K562 (cell line): Measurements from ENCODE around the gene LGR6. TPM values are rescaled to one million over a fixed set of nuclear protein-coding genes. Genes with fewer than 3 reads are reported as not detected.
A peak's percentile ranks its signal among the peaks of the same experiment; 100 is the strongest.

Experiments used
- CREB1 ChIP-seq, 2 experiments: sonication (generic) in 1 of 2; formaldehyde crosslinking in 1 of 2; IDR thresholded peaks; 2 replicates each; pipeline versions ENCODE4 v1.6.1 to v1.8.0; 2012 to 2022; ENCODE audit warnings: inconsistent platforms in 1 of 2, mild to moderate bottlenecking in 1 of 2, missing genetic modification reagents in 1 of 2, moderate library complexity in 1 of 2
- CTBP1 ChIP-seq: fragments of 450-650 bp; IDR thresholded peaks from 2 replicates; pipeline ENCODE4 v1.6.1; 2016; ENCODE audit warnings: borderline replicate concordance
- ELF1 ChIP-seq: fragments of 200-800 bp; sonication (Bioruptor generic); IDR thresholded peaks from 2 replicates; pipeline ENCODE4 v1.6.1; 2016; ENCODE audit warnings: missing genetic modification characterization, missing compliant biosample characterization
- FOXK1 ChIP-seq: sonication (generic); formaldehyde crosslinking; IDR thresholded peaks from 2 replicates; pipeline ENCODE4 v1.8.0; 2022; ENCODE audit warnings: missing genetic modification reagents, mild to moderate bottlenecking, borderline replicate concordance
- HDAC8 ChIP-seq: fragments of 450-650 bp; IDR thresholded peaks from 2 replicates; pipeline ENCODE4 v1.6.1; 2016; ENCODE audit warnings: mild to moderate bottlenecking, missing genetic modification characterization, moderate library complexity, missing compliant biosample characterization
- LCOR ChIP-seq: sonication (generic); formaldehyde crosslinking; IDR thresholded peaks from 2 replicates; pipeline ENCODE4 v1.8.0; 2022; ENCODE audit warnings: mild to moderate bottlenecking, missing genetic modification reagents
- LEF1 ChIP-seq: fragments of 450-650 bp; IDR thresholded peaks from 2 replicates; pipeline ENCODE4 v1.6.1; 2016; ENCODE audit warnings: mild to moderate bottlenecking
- MAZ ChIP-seq, 2 experiments: fragments of 450-650 bp in 1 of 2; sonication (generic) in 1 of 2; formaldehyde crosslinking; IDR thresholded peaks in 1 of 2; conservative IDR thresholded peaks in 1 of 2; 2 replicates each; pipeline versions ENCODE4 v1.4.0 to v1.5.0; 2020; ENCODE audit warnings: mild to moderate bottlenecking in 1 of 2, missing genetic modification reagents in 1 of 2
- MIER1 ChIP-seq: fragments of 450-650 bp; IDR thresholded peaks from 2 replicates; pipeline ENCODE4 v1.6.1; 2016; ENCODE audit warnings: antibody characterized with exemption, mild to moderate bottlenecking, low read depth
- MTA3 ChIP-seq: fragments of 450-650 bp; formaldehyde crosslinking; IDR thresholded peaks from 2 replicates; pipeline ENCODE4 v1.6.1; 2017; ENCODE audit warnings: mild to moderate bottlenecking, borderline replicate concordance
- POLR2G ChIP-seq: fragments of 200-400 bp; formaldehyde crosslinking; IDR thresholded peaks from 2 replicates; pipeline ENCODE4 v1.6.1; 2017; ENCODE audit warnings: low read depth, mild to moderate bottlenecking, antibody characterized with exemption, low read length, moderate library complexity
- RAD21 ChIP-seq, 2 experiments: fragments of 250-450 bp in 1 of 2; fragments of 450-650 bp in 1 of 2; sonication (Bioruptor Pico) in 1 of 2; formaldehyde crosslinking in 1 of 2; IDR thresholded peaks in 1 of 2; conservative IDR thresholded peaks in 1 of 2; 2 replicates each; pipeline versions ENCODE4 v1.4.0 to v1.8.0; 2020 to 2022; ENCODE audit warnings: mild to moderate bottlenecking in 2 of 2, moderate library complexity in 1 of 2
- RBFOX2 ChIP-seq: fragments of 200-400 bp; formaldehyde crosslinking; IDR thresholded peaks from 2 replicates; pipeline ENCODE4 v1.6.1; 2017; ENCODE audit warnings: low read depth, mild to moderate bottlenecking, low read length, moderate library complexity
- SETDB1 ChIP-seq: IDR thresholded peaks from one replicate; pipeline ENCODE4 v1.6.1; 2012; ENCODE audit warnings: low read length, control low read depth, inconsistent platforms
- SLC30A9 ChIP-seq: fragments of 250-450 bp; sonication (Bioruptor Pico); IDR thresholded peaks from 2 replicates; pipeline ENCODE4 v1.8.0; 2022; ENCODE audit warnings: mild to moderate bottlenecking, moderate library complexity
- SMAD4 ChIP-seq: fragments of 250-450 bp; sonication (Bioruptor Pico); conservative IDR thresholded peaks from 2 replicates; pipeline ENCODE4 v1.8.0; 2021; ENCODE audit warnings: inconsistent platforms, mild to moderate bottlenecking, moderate library complexity
- SOX6 ChIP-seq: fragments of 450-650 bp; IDR thresholded peaks from 2 replicates; pipeline ENCODE4 v1.6.1; 2014; ENCODE audit warnings: mild to moderate bottlenecking
- SREBF1 ChIP-seq: fragments of 150-350 bp; IDR thresholded peaks from 2 replicates; pipeline ENCODE4 v1.6.1; 2014; ENCODE audit warnings: antibody characterized with exemption, low read depth, low read length, borderline replicate concordance
- TAF15 ChIP-seq: fragments of 200-400 bp; formaldehyde crosslinking; IDR thresholded peaks from 2 replicates; pipeline ENCODE4 v1.6.1; 2017; ENCODE audit warnings: mild to moderate bottlenecking, low read depth, low read length, moderate library complexity
- ZNF395 ChIP-seq: fragments of 200-800 bp; sonication (Bioruptor generic); IDR thresholded peaks from 2 replicates; pipeline ENCODE4 v1.6.1; 2017; ENCODE audit warnings: missing genetic modification characterization, missing compliant biosample characterization
- ZNF512 ChIP-seq: IDR thresholded peaks from 2 replicates; pipeline ENCODE4 v1.6.1; 2016; ENCODE audit warnings: missing genetic modification characterization, missing compliant biosample characterization
- polyA plus RNA-seq, 8 experiments: library from polyadenylated mRNA; depleted of rRNA in 4 of 8; stranded (reverse) in 5 of 8; unstranded in 3 of 8; fragments of >200 nt; fragmentation: Nextera tagmentation in 2 of 8; fragmentation: Illumina TruSeq in 1 of 8; extraction: Ambion mirVana in 2 of 8; extraction: Trizol in 1 of 8; gene quantifications; 2 replicates each; pipeline versions ENCODE4 v1.2.1 to v1.2.3, GENCODE V29; 2011 to 2014; ENCODE audit warnings: inconsistent platforms in 1 of 8, missing spikeins in 1 of 8
- total RNA-seq, 7 experiments: library from RNA; depleted of rRNA in 6 of 7; stranded (reverse); fragments of >200 nt in 6 of 7; fragmentation: Illumina TruSeq in 2 of 7; extraction: Trizol in 2 of 7; gene quantifications; 2 replicates each; pipeline versions ENCODE4 v1.2.1 to v1.2.3, GENCODE V29; 2011 to 2021; ENCODE audit warnings: low replicate concordance in 1 of 7
- TF ChIP-seq, protein P1 (sequence below): IDR thresholded peaks from 2 replicates; pipeline ENCODE4 v1.6.1; 2011; ENCODE audit warnings: borderline replicate concordance, low read depth, mild to moderate bottlenecking, moderate library complexity, low read length; ENCODE audit not compliant: insufficient read depth, poor library complexity, severe bottlenecking

Gene LGR6
- total and polyA plus RNA-seq, 9 of the 15 experiments (the other 6 are each of a cell fraction or from before 2014, with no cell fraction given), result 0.01 to 0.54 (median 0.17) TPM; not detected in 1

- TF ChIP-seq ZNF512 (tag) (no peak), CREB1 (IDR thresholded peaks at IDR 0.05) (no peak), CREB1 (CRISPR knock-in tag; IDR thresholded peaks at IDR 0.05) (0 out of 2 replicates have a peak, but pooled peaks have one; percentile 34), MIER1 (no peak), ZNF395 (CRISPR knock-in tag) (peak; percentile 51; the same call in 1 of the 2 replicates), LCOR (CRISPR knock-in tag) (0 out of 2 replicates have a peak, but pooled peaks have one; percentile 38), TAF15 (no peak), SETDB1 (no peak), ELF1 (tag) (no peak), SLC30A9 (no peak), SREBF1 (no peak), MAZ (CRISPR knock-in tag; conservative IDR thresholded peaks at IDR 0.05 in 1 of 2, IDR thresholded peaks at IDR 0.05 in 1 of 2) (peak in 1 of 2 experiments; percentile 79; a peak in 3 of 4 replicates), HDAC8 (no peak), SMAD4 (CRISPR knock-in tag) (peak; percentile 45), RAD21 (CRISPR knock-in tag; conservative IDR thresholded peaks at IDR 0.05 in 1 of 2, IDR thresholded peaks at IDR 0.05 in 1 of 2) (peak in 1 of 2 experiments; percentile 27; a peak in 2 of 4 replicates), CTBP1 (peak; percentile 10; the same call in 1 of the 2 replicates), POLR2G (peak; percentile 78), RBFOX2 (peak; percentile 73), LEF1 (no peak), FOXK1 (CRISPR knock-in tag) (no peak), MTA3 (peak; percentile 19; the same call in 1 of the 2 replicates), SOX6 (no peak)
- TF ChIP-seq, protein P1, sequence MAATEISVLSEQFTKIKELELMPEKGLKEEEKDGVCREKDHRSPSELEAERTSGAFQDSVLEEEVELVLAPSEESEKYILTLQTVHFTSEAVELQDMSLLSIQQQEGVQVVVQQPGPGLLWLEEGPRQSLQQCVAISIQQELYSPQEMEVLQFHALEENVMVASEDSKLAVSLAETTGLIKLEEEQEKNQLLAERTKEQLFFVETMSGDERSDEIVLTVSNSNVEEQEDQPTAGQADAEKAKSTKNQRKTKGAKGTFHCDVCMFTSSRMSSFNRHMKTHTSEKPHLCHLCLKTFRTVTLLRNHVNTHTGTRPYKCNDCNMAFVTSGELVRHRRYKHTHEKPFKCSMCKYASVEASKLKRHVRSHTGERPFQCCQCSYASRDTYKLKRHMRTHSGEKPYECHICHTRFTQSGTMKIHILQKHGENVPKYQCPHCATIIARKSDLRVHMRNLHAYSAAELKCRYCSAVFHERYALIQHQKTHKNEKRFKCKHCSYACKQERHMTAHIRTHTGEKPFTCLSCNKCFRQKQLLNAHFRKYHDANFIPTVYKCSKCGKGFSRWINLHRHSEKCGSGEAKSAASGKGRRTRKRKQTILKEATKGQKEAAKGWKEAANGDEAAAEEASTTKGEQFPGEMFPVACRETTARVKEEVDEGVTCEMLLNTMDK, result peak; percentile 24
Observed at GRCh38 chr1:202237052-202237451, 43.5 kb downstream of the LGR6 start (continued).
